Activated naive CD4-positive, alpha-beta T cell treated with anti-CD3 and anti-CD28 coated beads, Interleukin-2, amount 10 ng/mL, durations not matched to agents 5 hours and 36 hours (primary cell): ENCODE results near the gene PHF19. TPM values are rescaled to one million over a fixed set of nuclear protein-coding genes. Genes with fewer than 3 reads are reported as not detected.

Experiments used
- total RNA-seq, 2 experiments: library from RNA; stranded (reverse); gene quantifications; one replicate each; pipeline ENCODE4 v1.2.3, GENCODE V29; 2021

PHF19 gene
- total RNA-seq, result 100 to 1,000 TPM; 310 to 311 TPM

GRCh38 chr9:120876842-120877240 is at the start of gene PHF19:
Gene PHF19, minus strand, starts transcription at chr9:120877188. Its CDS starts 2,447 bp downstream, at chr9:120874741.

GRCh38 chr9:120926397-120926928 is 49.5 kb upstream of the PHF19 start, which contains the start of gene TRAF1:
Gene TRAF1, minus strand, starts transcription at chr9:120926796. Its CDS starts 721 bp downstream, at chr9:120926075.

GRCh38 chr9:120842685-120843485 is 34.1 kb downstream of the PHF19 start, which contains the start of gene PSMD5:
Gene PSMD5, minus strand, starts transcription at chr9:120842922. Its CDS starts 13 bp downstream, at chr9:120842909.

Other genes with a start within 250 kb of the PHF19 start
- 10 to 100 TPM; 11.0 to 12.0 TPM for gene MEGF9, start 162.7 kb downstream of the PHF19 start, total RNA-seq
- 10 to 100 TPM; 80.6 to 84.7 TPM for gene FBXW2, start 83.8 kb downstream of the PHF19 start, total RNA-seq
- gene PSMD5, start 34.3 kb downstream of the PHF19 start, total RNA-seq, result 10 to 100 TPM; 41.7 to 50.4 TPM
- gene TRAF1, start 49.6 kb upstream of the PHF19 start, total RNA-seq, result 10 to 100 TPM; 76.4 to 77.1 TPM
- 1 to 10 TPM; 1.6 to 1.8 TPM for gene C5, start 173.1 kb upstream of the PHF19 start, total RNA-seq
- gene CNTRL, start 197.8 kb upstream of the PHF19 start, total RNA-seq, result 10 to 100 TPM; 84.5 to 86.4 TPM